Muscle of arm (tissue), 14 donors: ENCODE measurements around the gene BLMH. TPM values are rescaled to one million over a fixed set of nuclear protein-coding genes. Genes with fewer than 3 reads are reported as not detected.

Experiments
- DNase-seq: peaks from one replicate; pipeline ENCODE4 v3.0.0-alpha.2; 2013
- long read RNA-seq, 11 donors: transcript quantifications; one replicate each; lab custom pipeline, GENCODE V29; 2026
- polyA plus RNA-seq, 12 donors: library from polyadenylated mRNA; unstranded; fragments of 120-200 nt; gene quantifications; one replicate each; pipeline ENCODE4 v1.2.1, GENCODE V29; 2013; ENCODE audit not compliant: insufficient read length in 12 of 12

BLMH gene, protein sequence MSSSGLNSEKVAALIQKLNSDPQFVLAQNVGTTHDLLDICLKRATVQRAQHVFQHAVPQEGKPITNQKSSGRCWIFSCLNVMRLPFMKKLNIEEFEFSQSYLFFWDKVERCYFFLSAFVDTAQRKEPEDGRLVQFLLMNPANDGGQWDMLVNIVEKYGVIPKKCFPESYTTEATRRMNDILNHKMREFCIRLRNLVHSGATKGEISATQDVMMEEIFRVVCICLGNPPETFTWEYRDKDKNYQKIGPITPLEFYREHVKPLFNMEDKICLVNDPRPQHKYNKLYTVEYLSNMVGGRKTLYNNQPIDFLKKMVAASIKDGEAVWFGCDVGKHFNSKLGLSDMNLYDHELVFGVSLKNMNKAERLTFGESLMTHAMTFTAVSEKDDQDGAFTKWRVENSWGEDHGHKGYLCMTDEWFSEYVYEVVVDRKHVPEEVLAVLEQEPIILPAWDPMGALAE
- 10 to 100 TPM in 11 of 12 donors, not detected in 1; 36.7 to 83.2 (median 44.6) TPM for polyA plus RNA-seq
- long read RNA-seq, donor 1, transcript BLMH-201 (12 exons, 2,365 nt), result minor isoform, 8 of 49 reads
- long read RNA-seq, donor 1, transcript BLMH-206 (1 exons, 2,079 nt), result major isoform, 38 of 49 reads
- long read RNA-seq, donor 1, partial matches to known transcripts, result 0 of 49 reads
- long read RNA-seq, donor 1, other reads (novel, unspliced or antisense), result 0 of 49 reads
- long read RNA-seq, donor 2, transcript BLMH-206 (1 exons, 2,079 nt), result major isoform, 19 of 31 reads
- long read RNA-seq, donor 2, transcript BLMH-201 (12 exons, 2,365 nt), result minor isoform, 11 of 31 reads
- long read RNA-seq, donor 2, partial matches to known transcripts, result 0 of 31 reads
- long read RNA-seq, donor 2, other reads (novel, unspliced or antisense), result 0 of 31 reads
- long read RNA-seq, donor 3, transcript BLMH-206 (1 exons, 2,079 nt), result major isoform, 6 of 10 reads
- long read RNA-seq, donor 3, partial matches to known transcripts, result 0 of 10 reads
- long read RNA-seq, donor 3, other reads (novel, unspliced or antisense), result 0 of 10 reads
- long read RNA-seq, donor 4, transcript BLMH-201 (12 exons, 2,365 nt), result major isoform, 5 of 11 reads
- long read RNA-seq, donor 4, transcript BLMH-206 (1 exons, 2,079 nt), result major isoform, 5 of 11 reads
- long read RNA-seq, donor 4, partial matches to known transcripts, result 0 of 11 reads
- long read RNA-seq, donor 4, other reads (novel, unspliced or antisense), result 0 of 11 reads
- long read RNA-seq, donor 5, transcript BLMH-206 (1 exons, 2,079 nt), result major isoform, 13 of 22 reads
- long read RNA-seq, donor 5, transcript BLMH-201 (12 exons, 2,365 nt), result minor isoform, 9 of 22 reads
- long read RNA-seq, donor 5, partial matches to known transcripts, result 0 of 22 reads
- long read RNA-seq, donor 5, other reads (novel, unspliced or antisense), result 0 of 22 reads
- long read RNA-seq, donor 6, transcript BLMH-206 (1 exons, 2,079 nt), result major isoform, 9 of 18 reads
- long read RNA-seq, donor 6, transcript BLMH-201 (12 exons, 2,365 nt), result minor isoform, 8 of 18 reads
- long read RNA-seq, donor 6, partial matches to known transcripts, result 0 of 18 reads
- long read RNA-seq, donor 6, other reads (novel, unspliced or antisense), result 0 of 18 reads
- long read RNA-seq, donor 7, transcript BLMH-206 (1 exons, 2,079 nt), result major isoform, 7 of 10 reads
- long read RNA-seq, donor 7, partial matches to known transcripts, result 0 of 10 reads
- long read RNA-seq, donor 7, other reads (novel, unspliced or antisense), result 0 of 10 reads
- long read RNA-seq, donor 8, transcript BLMH-206 (1 exons, 2,079 nt), result major isoform, 16 of 19 reads
- long read RNA-seq, donor 8, partial matches to known transcripts, result 0 of 19 reads
- long read RNA-seq, donor 8, other reads (novel, unspliced or antisense), result 0 of 19 reads
- long read RNA-seq, donor 9, transcript BLMH-201 (12 exons, 2,365 nt), result minor isoform, 5 of 20 reads
- long read RNA-seq, donor 9, transcript BLMH-206 (1 exons, 2,079 nt), result major isoform, 14 of 20 reads
- long read RNA-seq, donor 9, partial matches to known transcripts, result 0 of 20 reads
- long read RNA-seq, donor 9, other reads (novel, unspliced or antisense), result 0 of 20 reads
- long read RNA-seq, donor 10, transcript BLMH-201 (12 exons, 2,365 nt), result major isoform, 7 of 9 reads
- long read RNA-seq, donor 10, partial matches to known transcripts, result 0 of 9 reads
- long read RNA-seq, donor 10, other reads (novel, unspliced or antisense), result 0 of 9 reads
- long read RNA-seq, donor 11, transcript BLMH-206 (1 exons, 2,079 nt), result major isoform, 16 of 28 reads
- long read RNA-seq, donor 11, transcript BLMH-201 (12 exons, 2,365 nt), result minor isoform, 11 of 28 reads
- long read RNA-seq, donor 11, partial matches to known transcripts, result 0 of 28 reads
- long read RNA-seq, donor 11, other reads (novel, unspliced or antisense), result 0 of 28 reads

GRCh38 chr17:30291543-30292285 lies at the start of gene BLMH:
BLMH (minus strand) TSS chr17:30291944; CDS start chr17:30291819, 125 bp downstream.
- DNase-seq, result peak; percentile 85

DNA sequence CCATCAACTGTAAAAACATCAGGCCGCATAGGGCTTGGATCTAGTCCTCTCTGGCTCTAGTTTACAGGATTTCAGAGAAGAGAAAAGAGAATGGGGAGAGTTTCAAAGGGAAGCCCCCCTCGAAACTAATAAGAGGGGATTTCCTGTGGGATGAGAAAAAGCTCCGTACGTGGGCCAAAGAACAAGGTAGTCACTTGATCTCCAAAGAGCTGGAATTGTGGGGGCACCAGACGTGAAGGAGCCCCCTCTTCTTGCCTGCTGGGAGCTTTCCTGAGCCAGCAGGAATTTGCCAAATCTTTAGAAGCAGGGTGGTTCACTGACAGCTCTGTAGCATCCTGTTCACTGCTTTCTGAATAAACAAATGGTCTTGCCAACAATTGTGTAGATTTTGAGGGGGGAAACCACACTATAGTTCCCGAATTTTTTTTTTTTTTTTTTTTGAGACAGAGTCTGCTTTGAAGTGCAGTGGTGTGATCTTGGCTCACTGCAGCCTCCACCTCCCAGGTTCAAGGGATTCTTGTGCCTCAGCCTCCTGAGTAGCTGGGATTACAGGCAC lies 49.1 kb upstream of the BLMH start:
- no peak for DNase-seq

DNA sequence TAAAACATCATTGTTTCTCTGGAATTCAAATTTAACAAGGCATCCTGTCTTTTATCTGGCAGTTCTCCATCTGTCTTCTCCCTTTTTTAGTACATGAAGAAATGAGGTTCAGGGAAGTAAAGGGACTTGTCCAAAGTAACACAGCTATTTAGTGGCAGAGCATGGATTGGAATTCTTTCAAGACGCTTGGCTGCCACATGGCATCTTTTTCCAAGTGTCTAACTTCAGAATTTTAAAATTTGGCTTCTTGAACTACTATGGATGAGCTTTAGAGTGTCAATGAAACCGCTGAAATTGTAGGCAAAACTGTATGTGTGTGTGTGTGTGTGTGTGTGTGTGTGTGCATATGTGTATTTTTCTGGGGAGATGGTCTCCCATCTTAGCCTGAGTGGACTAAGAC lies 47.3 kb upstream of the BLMH start:
- DNase-seq, result no peak

DNA sequence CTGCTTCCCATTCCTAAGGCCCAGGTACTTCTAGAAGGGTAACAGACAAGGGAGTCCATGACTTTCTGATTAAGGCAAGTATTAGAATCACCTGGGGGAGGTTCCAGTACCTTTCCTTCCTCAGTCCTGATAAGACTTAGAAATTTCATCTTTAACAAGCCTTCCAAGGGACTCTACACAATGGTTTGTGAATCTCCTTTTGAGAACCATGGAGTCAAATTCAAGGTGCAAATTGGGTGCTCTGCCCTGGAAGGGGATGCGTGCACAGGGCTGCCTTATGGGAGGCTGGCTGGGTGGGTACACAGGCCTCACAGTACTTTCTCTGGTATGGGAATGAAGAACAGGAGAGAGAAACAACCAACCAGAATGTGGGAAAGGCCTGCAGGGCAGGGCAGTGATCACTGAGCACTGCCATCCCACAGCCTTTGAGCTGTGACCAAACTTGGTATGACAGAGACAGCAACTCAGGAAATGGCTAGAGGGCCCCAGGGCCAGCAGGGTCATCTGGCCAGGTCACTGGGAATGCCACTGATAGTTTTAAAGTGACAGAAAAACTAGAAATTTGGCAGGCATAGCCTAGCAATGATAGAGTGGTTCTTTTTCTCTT lies 45.8 kb upstream of the BLMH start:
- no peak for DNase-seq

- DNase-seq, result no peak
Observed at GRCh38 chr17:30336369-30337171, 44.8 kb upstream of the BLMH start.

- DNase-seq, result no peak
Observed at GRCh38 chr17:30334421-30334820, 42.7 kb upstream of the BLMH start.

- DNase-seq, result no peak
Observed at GRCh38 chr17:30333503-30334360, 42.0 kb upstream of the BLMH start, which contains the start of gene TMIGD1. TMIGD1 (minus strand) TSS chr17:30334057; CDS start chr17:30332133, 1,924 bp downstream.

GRCh38 chr17:30332057-30332542 lies 40.4 kb upstream of the BLMH start:
- DNase-seq, result no peak

- DNase-seq, result no peak
Observed at GRCh38 chr17:30326809-30327208, 35.1 kb upstream of the BLMH start.

DNA sequence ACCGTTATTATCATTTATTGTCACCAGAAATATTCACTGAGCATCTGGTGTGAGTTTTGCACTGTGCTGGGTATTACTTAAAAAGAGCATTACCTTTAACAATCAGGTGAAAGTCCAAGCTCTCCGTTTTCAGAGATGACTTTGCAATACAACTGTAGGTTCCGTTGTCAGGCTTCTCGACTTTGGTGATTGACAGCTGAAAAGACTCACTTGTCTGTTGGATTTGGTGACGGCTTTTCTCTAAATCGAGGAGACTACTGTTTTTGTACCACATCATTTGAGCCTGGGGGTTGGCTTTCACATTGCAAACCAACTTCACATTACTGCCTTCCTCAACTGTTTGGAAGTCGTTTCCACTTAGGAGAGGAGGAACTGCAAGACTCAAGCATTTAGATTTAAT lies 33.0 kb upstream of the BLMH start:
- no peak for DNase-seq

- no peak for DNase-seq
Observed at GRCh38 chr17:30323895-30324319, 32.2 kb upstream of the BLMH start.

DNA sequence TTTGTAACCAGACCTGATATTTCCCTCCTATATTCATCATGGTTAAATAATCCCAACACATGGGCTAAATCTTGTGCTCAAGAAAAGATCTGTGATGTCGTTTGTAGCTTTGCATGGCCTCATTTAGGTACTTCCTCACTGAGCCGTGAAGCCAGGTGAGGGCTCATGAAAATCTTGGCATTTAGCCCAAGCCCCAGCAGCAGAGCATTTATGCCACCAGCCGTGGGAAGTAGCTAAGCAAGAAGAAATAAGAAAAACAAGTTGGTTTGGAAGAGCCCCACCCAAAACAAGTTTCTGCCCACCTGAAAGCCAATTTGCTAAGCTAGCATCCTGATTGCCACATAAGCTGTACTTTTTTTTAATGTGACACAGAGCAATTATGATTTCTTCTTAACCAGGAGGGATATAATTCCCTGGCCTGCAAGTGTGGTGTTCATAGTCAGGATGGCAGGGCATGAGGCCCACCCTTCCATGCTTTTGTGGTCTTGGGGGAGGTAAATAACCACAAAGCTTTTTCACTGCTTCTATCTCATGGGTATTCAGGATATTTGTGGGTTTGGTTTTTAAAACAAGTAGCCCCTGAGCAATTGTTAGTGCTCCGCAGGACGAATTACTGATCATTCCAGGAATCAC lies 31.6 kb upstream of the BLMH start:
- no peak for DNase-seq

DNA sequence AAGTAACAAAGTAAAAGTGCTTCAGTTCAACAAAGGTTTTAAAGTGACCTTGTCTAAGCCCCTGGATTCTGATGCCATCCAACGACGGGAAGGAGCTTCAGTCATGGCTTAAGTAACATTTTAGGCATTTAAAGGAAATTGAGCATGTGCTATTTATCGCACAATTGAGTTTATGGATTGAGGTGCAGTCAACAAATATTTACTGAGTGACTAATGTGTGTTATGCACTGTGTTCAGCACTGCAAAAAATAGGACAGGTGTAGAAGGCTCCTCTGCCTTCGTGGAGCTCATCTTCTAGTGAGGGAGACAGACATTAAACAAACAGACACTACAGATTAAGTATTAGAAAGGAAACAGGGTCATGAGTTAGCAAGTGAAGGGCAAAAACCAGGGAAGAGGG lies 29.6 kb upstream of the BLMH start:
- no peak for DNase-seq

- DNase-seq, result no peak
Observed at GRCh38 chr17:30318155-30318554, 26.4 kb upstream of the BLMH start.

DNA sequence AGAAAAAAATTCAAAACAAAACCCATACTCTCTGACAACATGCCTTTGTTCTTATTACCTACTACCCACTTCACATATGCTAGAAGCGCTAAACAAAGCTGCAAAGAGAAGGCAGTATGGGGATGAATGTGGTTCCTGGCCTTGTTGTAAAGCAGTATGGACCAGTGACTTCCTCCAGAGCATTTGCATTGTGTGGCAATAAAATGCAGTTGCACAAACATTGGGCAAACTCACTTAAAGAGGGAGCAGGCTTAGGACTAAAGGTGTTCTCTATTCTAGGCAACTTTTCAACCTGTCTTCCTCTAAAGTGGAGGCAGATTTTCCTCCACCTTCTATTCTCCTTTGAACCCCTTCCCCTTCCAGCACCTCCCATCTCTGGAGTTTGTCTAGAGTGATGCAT lies 25.0 kb upstream of the BLMH start:
- no peak for DNase-seq
